K562 (cell line): ENCODE data around the gene FILIP1. TPM values are rescaled to one million over a fixed set of nuclear protein-coding genes. Genes with fewer than 3 reads are reported as not detected.

Source experiments
- ATAC-seq: fragments of 200-7000 bp; cut with Tn5 transposase; 3 replicates; pipeline ENCODE4 v1.9.1; 2020; ENCODE audit warnings: moderate library complexity
- BruUV-seq: library from RNA; stranded (reverse); fragments of 400-500 nt; replicated peaks from 2 replicates; lab custom pipeline; 2021; lab: Mats Ljungman, UMichigan
- CTCF ChIA-PET: fragments of 300-600 bp; formaldehyde crosslinking; extraction: SDS; loops from one replicate; lab custom pipeline; 2021; ENCODE audit warnings: low intra/inter-chr PET ratio; lab: Yijun Ruan, JAX
- POLR2A ChIA-PET: fragments of 300-600, 350-650 bp; sonication (Branson Sonifier 250); formaldehyde crosslinking; extraction: SDS; loops from one replicate; lab custom pipeline; 2021; ENCODE audit warnings: antibody characterized with exemption, inconsistent platforms; lab: Yijun Ruan, JAX
- DNase-seq, 4 experiments: peaks; one replicate each; pipeline versions ENCODE4 v3.0.0 to v3.0.0-alpha.2; 2011 to 2018; ENCODE audit warnings: low spot score in 3 of 4, mixed read lengths in 3 of 4; ENCODE audit errors: extremely low read depth in 1 of 4
- FAIRE-seq: peaks from 2 replicates; lab custom pipeline; 2011; peaks lifted over from hg19 to GRCh38; lab: Jason Lieb, UNC
- H2AFZ ChIP-seq: 2 replicates; pipeline ENCODE4 v1.6.0; 2011; ENCODE audit warnings: low read depth, low read length, control low read depth, inconsistent platforms
- H3K27ac ChIP-seq: fragments of 200-600 bp; 3 replicates; pipeline ENCODE4 v1.8.0; 2011; ENCODE audit warnings: low read depth, mild to moderate bottlenecking, control low read depth, inconsistent platforms, low read length, moderate library complexity, mixed read lengths; ENCODE audit errors: extremely low read depth
- H3K27me3 ChIP-seq, 2 experiments: fragments of 300-600 bp in 1 of 2; 2 replicates in 1 of 2; 3 replicates in 1 of 2; pipeline versions ENCODE4 v1.6.0 to v1.8.0; 2011; ENCODE audit warnings: inconsistent platforms in 2 of 2, low read length in 2 of 2, mild to moderate bottlenecking in 1 of 2, mixed read lengths in 1 of 2, moderate library complexity in 1 of 2; ENCODE audit not compliant: control insufficient read depth in 2 of 2, insufficient read depth in 2 of 2
- H3K36me3 ChIP-seq: fragments of 300-600 bp; 3 replicates; pipeline ENCODE4 v1.8.0; 2011; ENCODE audit warnings: mild to moderate bottlenecking, low read length, inconsistent platforms; ENCODE audit not compliant: control insufficient read depth, insufficient read depth
- H3K4me1 ChIP-seq, 2 experiments: fragments of 200-600 bp in 1 of 2; replicated peaks in 1 of 2; 2 replicates in 1 of 2; 3 replicates in 1 of 2; pipeline versions ENCODE4 v1.5.1 to v1.8.0; 2011; ENCODE audit warnings: inconsistent platforms in 2 of 2, low read length in 2 of 2, mild to moderate bottlenecking in 1 of 2, mixed read lengths in 1 of 2, moderate library complexity in 1 of 2; ENCODE audit not compliant: control insufficient read depth in 2 of 2, insufficient read depth in 2 of 2
- H3K4me2 ChIP-seq: 2 replicates; pipeline ENCODE4 v1.6.1; 2011; ENCODE audit warnings: low read length, control low read depth, inconsistent platforms, mixed read lengths; ENCODE audit not compliant: insufficient read depth
- H3K4me3 ChIP-seq: fragments of 200-600 bp; sonication (generic), shearing (Covaris generic); 2 replicates; pipeline ENCODE4 v1.5.1; 2016; ENCODE audit warnings: control low read depth, inconsistent platforms
- H3K79me2 ChIP-seq: fragments of 200-600 bp; 3 replicates; pipeline ENCODE4 v1.8.0; 2011; ENCODE audit warnings: low read length, inconsistent platforms; ENCODE audit not compliant: control insufficient read depth, insufficient read depth
- H3K9ac ChIP-seq, 2 experiments: 2 replicates each; pipeline versions ENCODE4 v1.6.0 to v1.6.1; 2011; ENCODE audit warnings: low read depth in 2 of 2, low read length in 2 of 2, control low read depth in 1 of 2, inconsistent platforms in 1 of 2, mild to moderate bottlenecking in 1 of 2, mixed read lengths in 1 of 2; ENCODE audit not compliant: insufficient read depth in 1 of 2
- H3K9me1 ChIP-seq: one replicate; pipeline ENCODE4 v1.6.0; 2011; ENCODE audit warnings: inconsistent platforms, mild to moderate bottlenecking, low read length, moderate library complexity; ENCODE audit not compliant: control insufficient read depth, insufficient read depth
- H3K9me3 ChIP-seq: replicated peaks from 2 replicates; pipeline ENCODE4 v1.5.1; 2011; ENCODE audit warnings: low read depth, low read length, inconsistent platforms; ENCODE audit not compliant: control insufficient read depth, insufficient read depth
- H4K20me1 ChIP-seq: replicated peaks from 2 replicates; pipeline ENCODE4 v1.6.1; 2011; ENCODE audit warnings: low read length, inconsistent platforms, mixed read lengths; ENCODE audit not compliant: control insufficient read depth, insufficient read depth
- ARID1B ChIP-seq: fragments of 450-650 bp; IDR thresholded peaks from 2 replicates; pipeline ENCODE4 v1.6.1; 2016; ENCODE audit warnings: antibody characterized with exemption, mild to moderate bottlenecking, inconsistent platforms
- E2F3 ChIP-seq: fragments of 250-450 bp; sonication (Bioruptor Pico); IDR thresholded peaks from 2 replicates; pipeline ENCODE4 v1.4.0; 2020; ENCODE audit warnings: mild to moderate bottlenecking
- PHTF2 ChIP-seq: fragments of 250-450 bp; sonication (Bioruptor Pico); IDR thresholded peaks from 2 replicates; pipeline ENCODE4 v1.5.0; 2021; ENCODE audit warnings: mild to moderate bottlenecking
- STAT6 ChIP-seq: sonication (generic); formaldehyde crosslinking; IDR thresholded peaks from 2 replicates; pipeline ENCODE4 v1.8.1; 2023; ENCODE audit warnings: mild to moderate bottlenecking, missing genetic modification reagents
- ZNF165 ChIP-seq: fragments of 250-450 bp; sonication (Bioruptor Pico); IDR thresholded peaks from 2 replicates; pipeline ENCODE4 v1.4.0; 2020; ENCODE audit warnings: borderline replicate concordance
- ZNF639 ChIP-seq, 2 experiments: fragments of 200-800 bp in 1 of 2; sonication (Bioruptor generic) in 1 of 2; sonication (generic) in 1 of 2; formaldehyde crosslinking in 1 of 2; IDR thresholded peaks in 1 of 2; conservative IDR thresholded peaks in 1 of 2; 2 replicates each; pipeline versions ENCODE4 v1.5.0 to v1.6.1; 2016 to 2020; ENCODE audit warnings: missing compliant biosample characterization in 1 of 2, missing genetic modification characterization in 1 of 2, missing genetic modification reagents in 1 of 2
- WGBS: fragments of 100-300 bp; shearing (Covaris generic); methylation state at CpG from one replicate; pipeline ENCODE4 v1.1.6; 2016; ENCODE audit warnings: low coverage, mixed read lengths; ENCODE audit not compliant: insufficient coverage; ENCODE audit errors: missing lambda C conversion rate; 5-methylcytosine and 5-hydroxymethylcytosine counted together
- in situ Hi-C: fragments of 300-500 bp; cut with MboI; formaldehyde crosslinking; loops from 4 replicates; pipeline ENCODE4 v1.15.0; 2018; ENCODE audit warnings: inconsistent platforms, mixed read lengths
- intact Hi-C: fragments of 100-400 bp; cut with micrococcal nuclease; formaldehyde crosslinking; loops from 2 replicates; pipeline ENCODE4 v1.14.2; 2022
- polyA plus RNA-seq, 8 experiments: library from polyadenylated mRNA; depleted of rRNA in 4 of 8; stranded (reverse) in 5 of 8; unstranded in 3 of 8; fragments of >200 nt; fragmentation: Nextera tagmentation in 2 of 8; fragmentation: Illumina TruSeq in 1 of 8; extraction: Ambion mirVana in 2 of 8; extraction: Trizol in 1 of 8; gene quantifications; 2 replicates each; pipeline versions ENCODE4 v1.2.1 to v1.2.3, GENCODE V29; 2011 to 2014; ENCODE audit warnings: inconsistent platforms in 1 of 8, missing spikeins in 1 of 8
- total RNA-seq, 7 experiments: library from RNA; depleted of rRNA in 6 of 7; stranded (reverse); fragments of >200 nt in 6 of 7; fragmentation: Illumina TruSeq in 2 of 7; extraction: Trizol in 2 of 7; gene quantifications; 2 replicates each; pipeline versions ENCODE4 v1.2.1 to v1.2.3, GENCODE V29; 2011 to 2021; ENCODE audit warnings: low replicate concordance in 1 of 7

FILIP1 gene
- total and polyA plus RNA-seq, 9 of the 15 experiments (the other 6 are each of a cell fraction or from before 2014, with no cell fraction given): 0.03 to 0.25 (median 0.10) TPM; not detected in 1

DNA sequence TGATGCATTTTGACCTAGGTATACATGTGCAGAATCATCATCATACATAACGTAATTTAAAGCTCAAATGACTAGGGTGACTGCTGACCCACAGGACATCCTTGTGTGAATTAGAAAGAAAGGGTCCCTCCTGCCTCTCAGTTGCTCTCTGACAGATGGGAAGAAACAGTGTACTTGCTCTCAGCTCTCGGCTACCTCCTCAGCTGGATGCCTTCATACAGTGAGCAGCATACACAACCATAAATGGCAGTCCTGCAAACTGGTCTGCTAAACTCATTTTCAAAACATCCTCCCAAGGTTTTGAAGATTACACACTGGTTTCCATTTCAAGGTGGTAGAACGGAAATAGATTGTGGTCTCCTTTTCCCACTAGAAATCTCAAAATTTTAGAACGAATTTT lies 26.3 kb downstream of the FILIP1 start:
- intact Hi-C loops: no loop called here
- Histone ChIP-seq H3K4me2 (no peak overlapping the region), H3K4me1 (no peaks in the 10 kb centered on the region), H3K9ac (no peak overlapping the region), H3K79me2 (no peaks in the 10 kb centered on the region), H2AFZ (no peak overlapping the region), H3K27ac (no peak overlapping the region), H3K36me3 (no peaks in the 10 kb centered on the region), H3K9me3 (no peaks in the 10 kb centered on the region), H3K4me3 (no peak overlapping the region), H3K27me3 (no peaks in the 10 kb centered on the region), H4K20me1 (no peaks in the 10 kb centered on the region), H3K9me1 (no peaks in the 10 kb centered on the region)
- POLR2A ChIA-PET: interaction anchor here (0.7 kb wide), 1 partner anchor 28 kb away, joined by 3 read pairs; no protein-coding TSS in a partner anchor
- CTCF ChIA-PET: no interaction called here
- no peak for TF ChIP-seq ARID1B
- TF ChIP-seq PHTF2 (CRISPR knock-in tag): no peak
- TF ChIP-seq E2F3: no peak
- no peak for TF ChIP-seq ZNF639 (CRISPR knock-in tag; conservative IDR thresholded peaks at IDR 0.05 in 1 of 2, IDR thresholded peaks at IDR 0.05 in 1 of 2)
- TF ChIP-seq STAT6 (CRISPR knock-in tag): no peak
- TF ChIP-seq ZNF165 (CRISPR knock-in tag): no peak
- FAIRE-seq (no peak), ATAC-seq (no peak), DNase-seq (no peak)
- no TSS peak for BruUV-seq
- in situ Hi-C loops: no loop called here
- 0% methylated on average over 4 of the region's 4 CpGs for WGBS
